HG03520 (cell line): ENCODE results near the gene IER5L.
A peak's percentile ranks its signal among the peaks of the same experiment; 100 is the strongest.
"Not testable (repeated sequence)": the region's sequence is repeated elsewhere in the genome, so short reads cannot be mapped to it uniquely, and the experiment has no call there.

Source experiments
- ATAC-seq: cut with Tn5 transposase; IDR thresholded peaks from one replicate; pipeline ENCODE4 v1.9.1; 2021; ENCODE audit warnings: mild to moderate bottlenecking, moderate library complexity; ENCODE audit not compliant: unreplicated experiment

IER5L gene

DNA sequence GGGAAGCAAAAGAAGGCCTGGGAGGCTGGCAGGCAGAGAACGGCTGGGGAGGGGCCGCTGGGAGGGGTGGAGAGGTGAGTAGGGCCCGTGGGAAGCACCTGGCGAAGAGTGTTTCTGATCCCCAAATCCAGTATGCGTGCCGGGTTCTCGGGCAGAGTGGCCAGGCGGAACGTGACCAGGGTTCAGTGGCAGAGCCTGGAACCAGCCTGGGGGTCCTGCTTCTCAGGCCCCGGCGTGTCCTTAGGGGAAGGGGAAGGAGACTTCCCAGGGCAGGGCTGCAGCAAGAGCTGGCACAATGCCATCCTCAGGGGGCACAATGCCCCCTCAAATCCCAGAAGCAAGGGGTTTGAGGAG is 25.5 kb upstream of the IER5L start:
- ATAC-seq: no peak

DNA sequence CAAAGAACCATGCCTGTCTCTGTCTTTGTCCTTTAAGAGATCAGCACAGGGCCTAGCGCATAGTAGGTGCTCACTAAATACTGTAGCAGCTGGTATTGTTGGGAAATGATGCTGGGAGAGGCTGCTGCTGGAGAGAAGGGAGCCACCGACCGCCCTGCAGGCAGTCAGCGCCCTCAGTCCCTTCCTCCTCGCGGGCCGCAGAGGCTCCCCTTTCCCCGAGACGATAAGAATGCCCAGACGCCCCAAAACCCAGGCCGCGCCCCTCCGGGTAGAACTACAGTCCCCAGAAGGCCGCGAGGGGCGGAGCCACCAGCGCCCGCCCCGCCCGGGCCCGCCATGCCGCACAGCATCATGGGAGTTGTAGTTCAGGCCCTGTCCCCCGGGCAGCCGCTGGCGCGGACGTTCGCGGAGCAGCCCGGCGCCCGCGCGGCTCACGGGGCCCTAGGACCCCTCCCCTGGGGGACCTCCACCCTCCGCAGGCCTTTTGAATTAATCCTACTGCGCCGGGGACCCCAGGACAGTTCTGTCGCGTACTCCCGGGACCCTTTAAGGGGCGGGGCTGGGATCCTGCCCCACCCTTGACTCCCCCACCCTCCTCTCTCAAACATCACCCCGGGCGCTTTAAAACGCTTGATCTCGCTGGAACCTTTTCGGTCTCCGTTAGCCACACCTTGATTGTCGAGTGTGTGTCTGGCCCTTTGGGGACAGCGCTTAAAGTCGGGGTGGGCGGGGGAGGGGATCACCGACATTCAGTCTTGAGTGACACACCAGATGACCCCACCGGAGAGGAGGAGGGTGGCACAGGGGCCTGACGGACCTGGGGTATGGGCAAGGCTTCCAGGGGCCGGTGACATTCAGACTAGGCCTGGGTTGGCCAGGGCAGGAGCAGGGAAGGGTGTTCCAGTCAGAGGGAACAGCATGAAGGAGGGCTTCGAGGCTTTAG is 24.8 kb upstream of the IER5L start:
- peak; percentile 69 for ATAC-seq

DNA sequence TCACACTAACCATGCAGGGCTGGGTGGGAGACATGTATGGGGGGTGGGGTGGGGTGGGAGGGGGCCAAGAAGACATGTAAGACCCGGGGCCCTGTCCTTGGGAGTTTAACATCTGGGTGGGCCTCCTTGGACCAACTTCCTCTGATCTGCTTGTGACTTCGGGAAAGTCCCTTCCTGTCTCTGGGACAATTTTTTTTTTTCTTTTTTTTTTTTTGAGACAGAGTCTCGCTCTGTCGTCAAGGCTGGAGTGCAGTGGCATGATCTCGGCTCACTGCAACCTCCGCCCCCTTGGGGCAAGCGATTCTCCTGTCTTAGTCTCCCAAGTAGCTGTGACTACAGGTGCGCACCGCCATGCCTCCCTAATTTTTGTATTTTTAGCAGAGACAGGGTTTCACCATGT is 23.8 kb upstream of the IER5L start:
- no peak for ATAC-seq

DNA sequence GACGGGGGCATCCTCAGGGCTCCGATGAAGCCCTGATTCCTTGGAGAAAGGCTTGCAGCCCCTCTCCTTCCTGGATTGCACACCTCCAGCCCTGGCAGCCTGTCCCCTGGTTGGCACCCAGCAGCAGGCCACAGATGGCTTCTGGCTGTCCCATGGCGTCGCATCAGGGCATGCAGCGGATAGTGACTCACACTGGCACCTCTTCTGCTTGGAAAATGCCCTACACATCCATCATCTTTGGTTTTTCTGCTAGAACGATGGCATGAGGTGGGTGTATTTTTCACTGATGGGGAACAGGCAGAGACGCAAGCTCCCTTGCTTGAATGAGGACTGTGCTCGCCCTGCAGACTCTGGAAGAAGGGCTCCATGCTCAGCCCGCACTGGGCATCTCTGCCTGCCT is 23.2 kb upstream of the IER5L start:
- ATAC-seq: no peak

DNA sequence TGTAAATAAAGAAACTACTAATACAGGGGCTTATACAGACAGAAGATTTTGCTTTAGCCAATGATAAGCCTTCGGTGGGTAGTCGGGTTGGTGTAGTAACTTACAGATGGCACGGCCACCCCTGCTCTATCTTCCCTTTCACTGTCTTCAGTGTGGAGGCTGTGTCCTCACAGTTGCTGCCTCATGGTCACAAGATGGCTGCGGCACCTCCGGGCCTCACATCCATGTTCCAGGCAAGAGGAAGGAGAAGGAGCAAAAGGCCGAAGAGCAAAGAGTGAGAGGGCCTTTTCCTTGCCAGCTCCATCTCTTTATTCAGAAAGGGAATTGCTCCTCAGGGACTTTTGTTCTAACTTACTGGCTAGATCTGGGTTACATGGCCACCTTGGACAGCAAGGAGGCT is 22.2 kb upstream of the IER5L start:
- ATAC-seq: no peak

DNA sequence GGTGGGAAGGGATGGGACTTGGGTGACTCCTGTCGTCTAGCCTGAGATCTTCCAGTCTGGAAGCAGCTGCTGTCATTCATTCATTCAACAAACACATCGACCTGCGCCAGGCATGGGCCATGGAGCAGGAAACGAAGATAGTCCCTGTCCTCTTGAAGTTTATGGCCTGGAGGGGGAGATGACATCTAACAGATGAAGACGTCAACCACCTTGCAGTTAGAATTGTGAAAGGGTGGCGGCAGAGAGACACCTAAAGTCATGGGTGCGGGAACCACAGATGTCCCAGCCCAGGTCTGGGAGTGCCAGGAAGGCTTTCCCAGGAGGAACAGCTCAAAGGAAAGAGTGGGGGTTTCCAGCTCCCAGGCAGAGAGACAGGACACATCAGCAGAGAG is 21.0 kb upstream of the IER5L start:
- no peak for ATAC-seq

DNA sequence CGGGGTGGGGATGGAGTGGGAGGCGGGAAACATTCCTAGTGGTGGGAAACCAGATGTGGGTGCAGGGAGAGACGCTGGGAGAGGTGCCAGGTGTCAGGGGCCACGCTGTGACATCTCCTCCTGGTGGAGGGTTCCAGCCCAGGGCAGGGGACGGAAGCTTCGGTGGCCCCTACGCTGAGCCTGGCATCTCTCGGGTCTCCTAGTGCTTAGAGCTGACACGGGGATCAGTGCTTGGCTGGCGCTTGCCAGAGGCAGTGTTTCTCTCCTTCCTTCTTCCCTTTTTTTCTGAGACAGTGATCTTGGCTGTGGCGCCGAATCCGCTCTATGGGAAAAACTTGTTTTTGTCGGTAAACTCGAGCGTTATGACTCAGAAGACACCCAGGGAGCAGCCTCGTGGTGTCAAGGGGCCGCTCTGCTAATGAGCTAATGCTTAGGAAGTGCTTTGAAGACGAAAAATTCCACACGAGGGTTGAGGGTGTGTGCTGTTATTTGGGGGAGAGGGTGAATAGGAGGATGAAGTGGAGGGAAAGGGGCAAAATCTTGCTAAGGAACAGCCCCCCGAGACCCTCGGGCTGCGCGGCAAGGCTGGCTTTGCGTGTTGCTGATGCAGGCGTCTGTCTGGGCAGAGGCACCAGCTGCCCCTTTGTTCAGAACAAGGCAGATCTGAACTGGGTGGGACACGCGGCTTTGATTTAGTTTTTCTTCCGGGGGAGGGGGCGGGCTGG is 20.4 kb upstream of the IER5L start:
- no peak for ATAC-seq

DNA sequence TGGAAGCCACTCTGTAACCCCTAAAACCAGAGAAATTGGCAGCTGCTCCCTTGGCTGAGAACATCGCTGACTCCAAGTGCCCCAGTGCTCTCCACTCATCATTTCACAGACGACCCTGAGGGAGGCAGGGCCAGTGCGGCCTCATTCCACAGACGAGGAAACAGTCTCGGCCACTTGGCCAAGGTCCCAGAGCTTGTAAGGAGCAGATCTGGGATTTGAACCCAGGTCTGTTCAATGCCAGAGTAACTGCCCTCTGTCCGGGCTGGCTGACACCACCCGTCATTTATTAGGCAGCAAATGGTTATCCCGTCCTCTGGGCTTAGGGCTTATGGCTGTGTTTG is 19.9 kb upstream of the IER5L start:
- no peak for ATAC-seq

DNA sequence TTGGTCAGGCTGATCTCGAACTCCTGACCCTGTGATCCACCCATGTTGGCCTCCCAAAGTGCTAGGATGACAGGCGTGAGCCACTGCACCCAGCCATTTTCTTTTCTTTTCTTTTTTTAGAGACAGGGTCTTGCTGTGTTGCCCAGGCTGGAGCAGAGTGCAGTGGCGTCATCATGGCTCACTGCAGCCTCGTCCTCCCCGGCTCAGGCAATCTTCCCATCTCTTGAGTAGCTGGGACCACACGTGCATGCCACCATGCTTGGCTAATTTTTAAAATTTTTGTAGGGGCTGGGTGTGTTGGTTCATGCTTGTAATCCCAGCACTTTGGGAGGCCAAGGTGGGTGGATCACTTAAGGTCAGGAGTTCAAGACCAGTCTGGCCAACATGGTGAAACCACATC is 19.0 kb upstream of the IER5L start:
- not testable (repeated sequence) for ATAC-seq

DNA sequence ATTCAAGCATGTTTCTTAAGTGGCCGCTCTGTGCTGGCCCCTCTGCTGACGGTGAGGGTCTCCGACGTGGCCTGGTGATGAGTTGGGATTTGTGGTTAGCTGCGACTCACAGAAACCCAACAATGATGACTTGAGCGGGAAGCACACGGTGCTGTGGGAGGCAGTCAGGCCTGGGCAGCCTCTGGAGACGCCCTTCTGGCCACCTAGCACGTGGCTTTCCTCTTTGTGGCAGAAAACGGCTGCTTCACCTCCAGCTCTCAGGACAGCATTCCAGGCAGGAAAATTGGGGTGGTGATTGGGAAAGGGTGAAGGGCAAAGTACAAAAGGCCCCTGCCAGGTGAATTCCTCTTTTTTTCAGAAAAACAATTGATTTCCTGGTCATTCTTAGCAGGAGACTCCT is 17.5 kb upstream of the IER5L start:
- ATAC-seq: no peak

DNA sequence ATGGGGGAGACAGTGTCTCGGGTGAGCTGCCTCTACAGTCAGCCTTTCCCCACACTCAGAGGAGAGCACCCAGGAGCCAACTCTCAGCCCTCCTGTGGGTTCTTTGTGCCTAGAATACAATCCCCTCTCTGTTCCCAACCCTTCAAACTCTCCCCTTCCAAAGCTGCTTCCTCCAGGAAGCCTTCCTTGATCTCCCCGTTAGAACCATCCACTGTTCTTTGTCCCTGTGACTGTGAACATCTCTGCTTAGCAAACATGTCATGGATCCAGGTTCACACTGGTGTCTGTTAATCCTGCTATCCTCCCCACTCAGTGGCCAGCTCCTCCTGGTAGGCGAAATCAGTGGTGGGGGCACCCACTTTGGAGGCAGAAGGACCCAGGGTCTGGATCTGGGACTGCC is 16.2 kb upstream of the IER5L start:
- ATAC-seq: no peak

DNA sequence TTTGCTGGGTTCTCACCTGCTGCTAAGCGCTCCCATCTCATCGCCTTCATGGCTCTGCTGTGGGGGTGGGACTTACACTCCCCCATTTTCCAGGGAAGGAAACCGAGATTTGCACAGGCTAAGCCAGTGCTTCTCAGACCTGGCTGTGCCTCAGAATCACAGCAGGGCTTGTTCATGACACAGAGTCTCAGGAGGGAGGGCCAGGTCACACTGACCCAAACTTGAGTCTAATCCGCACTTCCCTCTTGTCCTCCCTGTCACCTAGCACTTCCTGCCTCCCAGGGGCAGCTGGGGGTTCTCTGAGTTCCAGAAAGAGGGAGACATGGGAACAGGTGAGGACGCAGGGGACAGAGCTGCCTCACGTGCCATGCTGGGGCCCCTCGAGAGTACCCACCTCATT is 15.6 kb upstream of the IER5L start:
- no peak for ATAC-seq

DNA sequence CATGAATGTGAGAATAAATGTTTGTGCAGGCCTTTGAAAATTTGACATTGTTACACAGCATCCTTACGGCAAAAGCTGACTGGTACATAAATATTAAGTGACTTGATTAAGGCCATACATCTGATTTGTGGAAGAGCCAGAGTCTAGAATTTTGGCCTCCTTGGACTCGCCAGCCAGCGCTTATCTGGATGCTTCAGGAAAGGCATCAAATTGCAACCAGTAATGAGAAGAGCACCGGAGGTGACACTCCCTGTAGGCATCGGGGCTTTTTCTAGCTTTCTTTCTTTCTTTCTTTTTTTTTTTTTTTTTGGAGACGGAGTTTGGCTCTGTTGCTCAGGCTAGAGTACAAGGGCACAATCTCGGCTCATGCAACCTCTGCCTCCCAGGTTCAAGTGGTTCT is 13.2 kb upstream of the IER5L start:
- no peak for ATAC-seq

DNA sequence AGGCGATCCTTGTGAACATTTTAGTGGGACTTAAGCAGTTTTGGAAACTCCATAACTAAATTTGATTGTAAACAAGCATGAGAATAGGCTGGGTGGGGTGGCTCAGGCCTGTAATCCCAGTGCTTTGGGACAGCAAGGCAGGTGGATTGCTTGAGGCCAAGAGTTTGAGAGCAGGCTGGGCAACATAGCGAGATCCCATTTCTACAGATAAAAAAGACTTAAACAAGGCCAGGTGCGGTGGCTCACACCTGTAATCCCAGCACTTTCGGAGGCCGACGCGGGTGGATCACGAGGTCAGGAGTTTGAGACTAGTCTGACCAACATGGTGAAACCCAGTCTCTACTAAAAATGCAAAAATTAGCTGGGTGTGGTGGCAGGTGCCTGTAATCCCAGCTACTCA is 11.9 kb upstream of the IER5L start:
- not testable (repeated sequence) for ATAC-seq

DNA sequence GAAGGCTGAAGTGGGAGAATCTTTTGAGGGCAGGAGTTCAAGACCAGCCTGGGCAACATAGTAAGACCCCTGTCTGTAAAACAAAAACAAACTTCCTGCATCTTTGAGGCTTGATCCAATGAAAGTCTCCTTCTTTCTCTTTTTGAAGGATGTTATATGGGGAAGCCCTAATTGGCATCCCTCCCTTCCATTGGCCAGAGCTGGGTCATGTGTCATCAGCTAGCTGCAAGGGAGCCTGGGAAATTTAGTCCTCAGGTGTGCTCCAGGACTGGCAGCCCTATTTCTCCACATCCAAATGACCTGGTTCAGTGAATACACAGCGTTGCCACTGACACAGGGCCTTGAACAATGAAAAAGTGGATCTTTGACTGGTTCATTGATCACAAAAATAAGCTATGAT is 9.0 kb upstream of the IER5L start:
- no peak for ATAC-seq

DNA sequence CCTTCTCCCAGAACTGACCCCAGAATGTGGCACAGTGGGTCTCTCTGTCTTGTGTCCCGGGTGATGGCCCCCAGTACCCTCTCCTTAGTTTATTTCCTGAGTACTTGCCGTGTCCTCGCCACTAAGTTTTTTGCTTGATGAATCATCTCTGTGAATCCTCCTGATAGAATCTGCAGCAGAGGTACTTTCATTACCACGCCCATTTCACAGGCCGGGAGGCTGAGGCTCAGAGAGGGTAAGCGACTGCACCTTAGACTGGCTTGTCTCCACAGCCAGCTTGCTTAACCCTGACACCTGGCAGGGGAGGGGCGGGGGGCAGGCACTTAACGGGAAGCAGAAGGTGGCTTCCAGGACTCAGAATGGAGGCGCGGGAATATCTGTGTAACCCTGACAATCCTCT is 7.9 kb upstream of the IER5L start:
- ATAC-seq: no peak

DNA sequence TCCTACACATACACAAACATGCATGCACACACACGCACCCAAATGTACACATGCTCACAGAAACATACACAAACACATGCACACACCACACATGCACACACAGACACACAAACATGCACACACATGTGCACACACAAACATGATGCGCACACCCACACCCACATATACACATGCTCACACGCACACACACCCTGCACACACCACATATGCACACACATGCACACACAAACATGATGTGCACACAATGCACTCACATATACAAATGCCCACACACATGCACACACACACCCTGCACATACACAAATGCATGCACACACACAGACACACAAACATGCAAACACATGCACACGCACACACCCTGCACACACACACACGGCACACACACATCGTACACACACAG is 7.3 kb upstream of the IER5L start:
- no peak for ATAC-seq

DNA sequence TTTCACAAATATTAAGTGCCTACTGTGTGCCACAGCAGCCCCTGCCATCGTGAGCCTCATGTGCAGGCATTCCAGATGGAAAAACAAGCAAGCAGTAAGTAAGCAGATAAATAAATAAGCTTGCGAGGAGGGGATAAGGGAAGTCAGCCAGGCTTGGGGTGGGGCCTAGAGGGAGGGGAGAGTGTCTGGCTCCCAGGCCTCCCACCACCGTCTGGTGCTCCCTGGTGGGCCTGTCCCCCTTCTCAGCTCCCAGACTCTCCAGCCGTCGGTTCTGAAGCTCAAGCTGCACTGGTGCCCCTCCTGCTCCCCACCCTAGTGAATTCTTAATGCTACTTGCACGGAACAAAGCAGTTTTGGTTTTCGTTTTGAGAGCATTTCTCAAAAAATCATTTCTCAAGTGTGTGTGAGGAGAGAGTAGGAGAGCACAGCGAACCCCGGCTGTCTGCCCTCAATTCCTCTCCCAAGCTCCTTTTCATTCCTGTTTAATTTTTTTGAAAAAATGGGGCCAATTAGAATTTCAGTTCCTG is 6.6 kb upstream of the IER5L start:
- no peak for ATAC-seq

DNA sequence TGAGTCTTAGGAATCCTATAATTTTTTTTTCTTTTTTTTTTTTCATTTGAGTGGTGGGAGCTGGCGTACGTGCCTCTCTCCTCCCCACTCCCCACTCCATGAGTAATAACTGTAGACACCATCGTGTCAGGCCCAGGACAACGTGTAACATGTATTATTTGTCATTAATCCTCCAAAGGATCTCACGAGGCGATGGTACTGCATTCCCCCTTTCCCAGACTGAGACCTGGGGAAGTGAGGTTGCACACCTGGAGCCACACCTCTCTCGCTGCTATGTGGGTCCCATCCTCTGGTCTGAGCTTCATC is 6.1 kb upstream of the IER5L start:
- no peak for ATAC-seq

DNA sequence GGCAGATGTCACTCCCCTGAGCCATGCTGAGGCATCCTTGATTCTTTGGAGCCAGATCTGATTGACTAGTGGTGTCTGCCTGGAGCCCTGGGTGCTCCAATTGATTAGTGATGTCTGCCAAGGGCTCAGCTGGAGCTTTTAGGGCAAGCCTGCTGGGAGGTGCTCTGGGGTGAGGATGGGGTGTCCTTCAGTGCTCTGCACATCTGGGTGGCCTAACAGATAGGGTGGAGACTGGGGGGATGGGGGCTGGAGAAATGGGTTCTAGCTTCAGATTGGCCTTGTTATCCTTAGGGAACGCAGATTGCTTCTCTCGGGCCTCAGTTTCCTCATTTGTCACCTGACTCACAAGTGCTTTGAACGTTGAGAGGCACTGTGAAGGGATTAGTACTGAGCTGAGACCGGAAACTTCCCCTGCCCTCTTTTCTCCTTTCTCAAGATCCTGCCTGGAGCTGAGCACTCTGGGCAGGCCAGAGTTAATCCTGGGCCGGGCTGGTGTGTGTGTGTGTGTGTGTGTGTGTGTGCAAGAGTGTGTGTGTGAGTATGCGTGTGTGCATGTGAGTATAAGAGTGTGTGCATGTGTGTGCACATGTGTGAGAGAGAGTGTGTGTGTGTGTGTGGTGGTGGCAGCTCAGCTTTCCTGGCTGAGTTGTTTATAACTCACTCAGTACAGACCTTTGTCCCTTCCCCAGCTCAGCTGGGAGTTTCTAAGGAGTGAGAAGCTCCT is 5.6 kb upstream of the IER5L start:
- ATAC-seq: no peak

DNA sequence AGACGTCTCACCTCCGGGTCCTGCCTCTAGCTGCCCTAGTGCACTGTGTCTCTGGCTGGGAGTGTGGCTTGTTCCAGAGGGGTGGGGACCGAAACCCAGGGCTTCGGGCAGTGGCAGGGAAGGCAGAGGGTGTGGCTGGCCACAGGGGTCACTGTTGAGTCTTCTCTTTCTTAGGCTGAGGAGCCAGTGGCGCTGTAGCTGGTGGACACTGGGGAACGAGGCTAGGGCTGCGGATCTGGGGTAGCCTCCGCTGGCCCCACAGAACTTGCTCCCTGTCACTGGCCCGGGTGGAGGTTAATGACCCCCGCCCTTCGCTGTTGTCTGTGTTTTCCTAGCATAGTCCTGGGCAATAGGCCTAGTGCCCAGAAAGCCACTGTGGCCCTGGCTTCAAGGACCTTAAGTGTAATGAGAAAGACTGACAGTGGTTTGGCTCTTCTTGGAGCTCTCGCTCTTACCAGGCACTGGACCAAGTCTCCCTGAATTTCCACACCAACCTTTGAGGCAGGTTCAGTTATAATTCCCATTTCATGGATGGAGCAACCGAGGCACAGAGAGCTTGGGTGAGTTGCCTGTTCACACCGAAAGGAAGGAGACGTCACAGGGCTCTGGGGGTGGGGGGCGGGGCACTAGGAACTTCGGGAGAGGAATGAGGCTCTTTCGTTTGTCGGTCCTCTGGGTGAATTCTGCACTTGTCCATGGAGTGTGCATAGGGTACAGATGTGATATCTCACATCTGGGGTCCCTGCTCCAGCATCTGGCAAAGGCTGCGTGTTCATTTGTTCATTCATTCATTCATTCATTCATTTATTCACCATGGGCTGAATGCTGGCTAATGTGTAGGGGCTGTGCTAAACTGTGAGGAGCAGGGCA is 4.8 kb upstream of the IER5L start:
- ATAC-seq: no peak
